ENCODE results near the gene INTS3. TPM values are rescaled to one million over a fixed set of nuclear protein-coding genes. Genes with fewer than 3 reads are reported as not detected.
A peak's percentile ranks its signal among the peaks of the same experiment; 100 is the strongest.

The INTS3 gene
- total and polyA plus RNA-seq, 9 donors, result 28.5 to 48.6 (median 35.8) TPM

- Histone ChIP-seq H3K4me3 (ENCODE audit: low read length) (no peak overlapping the region), H3K27me3 (ENCODE audit: control insufficient read depth, insufficient read depth, low read length) (no peaks in the 10 kb centered on the region), H3K27ac (ENCODE audit: low read length) (no peak overlapping the region), H3K4me1 (ENCODE audit: control insufficient read depth, insufficient read depth, low read length) (peaks cover 12% of the 10 kb centered on the region), H3K36me3 (ENCODE audit: control insufficient read depth, insufficient read depth, low read length) (peaks cover 30% of the 10 kb centered on the region), H3K9me3 (replicated peaks; ENCODE audit: control insufficient read depth, low read depth, low read length) (no peaks in the 10 kb centered on the region)
- no peak for DNase-seq
- 95% methylated on average over 5 of the region's 6 CpGs for WGBS (ENCODE audit: insufficient coverage)
Measured at GRCh38 chr1:153801028-153801625, 73.3 kb downstream of the INTS3 start.

GRCh38 chr1:153801786-153802697 lies 74.2 kb downstream of the INTS3 start:
- no peak for DNase-seq
- Histone ChIP-seq H3K9me3 (replicated peaks; ENCODE audit: control insufficient read depth, low read depth, low read length) (no peaks in the 10 kb centered on the region), H3K27ac (ENCODE audit: low read length) (no peak overlapping the region), H3K36me3 (ENCODE audit: control insufficient read depth, insufficient read depth, low read length) (peaks cover 32% of the 10 kb centered on the region), H3K4me1 (ENCODE audit: control insufficient read depth, insufficient read depth, low read length) (peaks cover 12% of the 10 kb centered on the region), H3K4me3 (ENCODE audit: low read length) (no peak overlapping the region), H3K27me3 (ENCODE audit: control insufficient read depth, insufficient read depth, low read length) (no peaks in the 10 kb centered on the region)
- 94% methylated on average over 2 of the region's 7 CpGs for WGBS (ENCODE audit: insufficient coverage)

GRCh38 chr1:153803470-153804056 lies 75.7 kb downstream of the INTS3 start:
- Histone ChIP-seq H3K27me3 (ENCODE audit: control insufficient read depth, insufficient read depth, low read length) (no peaks in the 10 kb centered on the region), H3K4me3 (ENCODE audit: low read length) (no peak overlapping the region), H3K36me3 (ENCODE audit: control insufficient read depth, insufficient read depth, low read length) (peaks cover 44% of the 10 kb centered on the region), H3K4me1 (ENCODE audit: control insufficient read depth, insufficient read depth, low read length) (peaks cover 12% of the 10 kb centered on the region), H3K27ac (ENCODE audit: low read length) (peak overlapping the region; percentile 74), H3K9me3 (replicated peaks; ENCODE audit: control insufficient read depth, low read depth, low read length) (no peaks in the 10 kb centered on the region)
- WGBS (ENCODE audit: insufficient coverage), result 83% methylated on average over 2 of the region's 3 CpGs
- DNase-seq, result no peak

GRCh38 chr1:153804112-153804511 lies 76.3 kb downstream of the INTS3 start:
- H3K36me3 ChIP-seq (ENCODE audit: control insufficient read depth, insufficient read depth, low read length), result peaks cover 49% of the 10 kb centered on the region
- H3K27ac ChIP-seq (ENCODE audit: low read length), result peak overlapping the region; percentile 74
- H3K4me1 ChIP-seq (ENCODE audit: control insufficient read depth, insufficient read depth, low read length), result peaks cover 12% of the 10 kb centered on the region
- H3K27me3 ChIP-seq (ENCODE audit: control insufficient read depth, insufficient read depth, low read length), result no peaks in the 10 kb centered on the region
- no peak overlapping the region for H3K4me3 ChIP-seq (ENCODE audit: low read length)
- no peak for DNase-seq
- no peaks in the 10 kb centered on the region for H3K9me3 ChIP-seq (replicated peaks; ENCODE audit: control insufficient read depth, low read depth, low read length)
- WGBS (ENCODE audit: insufficient coverage), result no CpG with 5 or more reads among the region's 2 CpGs

GRCh38 chr1:153805042-153805745 lies 77.3 kb downstream of the INTS3 start:
- Histone ChIP-seq H3K4me3 (ENCODE audit: low read length) (no peak overlapping the region), H3K27me3 (ENCODE audit: control insufficient read depth, insufficient read depth, low read length) (no peaks in the 10 kb centered on the region), H3K27ac (ENCODE audit: low read length) (no peak overlapping the region), H3K36me3 (ENCODE audit: control insufficient read depth, insufficient read depth, low read length) (peaks cover 56% of the 10 kb centered on the region), H3K4me1 (ENCODE audit: control insufficient read depth, insufficient read depth, low read length) (peaks cover 12% of the 10 kb centered on the region), H3K9me3 (replicated peaks; ENCODE audit: control insufficient read depth, low read depth, low read length) (no peaks in the 10 kb centered on the region)
- peak; percentile 69 for DNase-seq
- 100% methylated on average over 1 of the region's 5 CpGs for WGBS (ENCODE audit: insufficient coverage)

- no peaks in the 10 kb centered on the region for H3K27me3 ChIP-seq (ENCODE audit: control insufficient read depth, insufficient read depth, low read length)
- no peak overlapping the region for H3K27ac ChIP-seq (ENCODE audit: low read length)
- H3K4me1 ChIP-seq (ENCODE audit: control insufficient read depth, insufficient read depth, low read length), result peaks cover 12% of the 10 kb centered on the region
- H3K36me3 ChIP-seq (ENCODE audit: control insufficient read depth, insufficient read depth, low read length), result peaks cover 65% of the 10 kb centered on the region
- no peak for DNase-seq
- 80% methylated on average over 1 of the region's 11 CpGs for WGBS (ENCODE audit: insufficient coverage)
- H3K4me3 ChIP-seq (ENCODE audit: low read length), result no peak overlapping the region
- H3K9me3 ChIP-seq (replicated peaks; ENCODE audit: control insufficient read depth, low read depth, low read length), result no peaks in the 10 kb centered on the region
Measured at GRCh38 chr1:153805886-153806719, 78.3 kb downstream of the INTS3 start.

GRCh38 chr1:153816283-153816889 lies 88.5 kb downstream of the INTS3 start:
- Histone ChIP-seq H3K4me3 (ENCODE audit: low read length) (no peak overlapping the region), H3K9me3 (replicated peaks; ENCODE audit: control insufficient read depth, low read depth, low read length) (no peaks in the 10 kb centered on the region), H3K27me3 (ENCODE audit: control insufficient read depth, insufficient read depth, low read length) (no peaks in the 10 kb centered on the region), H3K36me3 (ENCODE audit: control insufficient read depth, insufficient read depth, low read length) (peaks cover 64% of the 10 kb centered on the region), H3K27ac (ENCODE audit: low read length) (no peak overlapping the region), H3K4me1 (ENCODE audit: control insufficient read depth, insufficient read depth, low read length) (no peaks in the 10 kb centered on the region)
- 60% methylated on average over 8 of the region's 13 CpGs for WGBS (ENCODE audit: insufficient coverage)
- peak; percentile 54 for DNase-seq

- WGBS (ENCODE audit: insufficient coverage), result 100% methylated on average over 1 of the region's 2 CpGs
- no peaks in the 10 kb centered on the region for H3K4me1 ChIP-seq (ENCODE audit: control insufficient read depth, insufficient read depth, low read length)
Measured at GRCh38 chr1:153818876-153819275, 91.0 kb downstream of the INTS3 start.

More at GRCh38 chr1:153818876-153819275, 91.0 kb downstream of the INTS3 start:
- no peak for DNase-seq
- Histone ChIP-seq H3K27me3 (ENCODE audit: control insufficient read depth, insufficient read depth, low read length) (no peaks in the 10 kb centered on the region), H3K9me3 (replicated peaks; ENCODE audit: control insufficient read depth, low read depth, low read length) (no peaks in the 10 kb centered on the region), H3K27ac (ENCODE audit: low read length) (no peak overlapping the region), H3K36me3 (ENCODE audit: control insufficient read depth, insufficient read depth, low read length) (peaks cover 43% of the 10 kb centered on the region), H3K4me3 (ENCODE audit: low read length) (no peak overlapping the region)

Data from muscle of leg (tissue), 11 donors.